ENCODE results near the gene SLITRK4. TPM values are rescaled to one million over a fixed set of nuclear protein-coding genes. Genes with fewer than 3 reads are reported as not detected.
A peak's percentile ranks its signal among the peaks of the same experiment; 100 is the strongest.

The SLITRK4 gene
- 9.9 and 12.7 TPM in 2 replicates for total RNA-seq (2014; rRNA removed; shearing (Covaris generic))

GRCh38 chrX:143635915-143636314 is at the start of gene SLITRK4:
TSS of gene SLITRK4 (minus strand) at chrX:143636101. CDS start at chrX:143631108, 4,993 bp downstream.
- H3K36me3 ChIP-seq (replicated peaks; ENCODE audit: control insufficient read depth, insufficient read depth, low read length) = no peaks in the 10 kb centered on the region
- H3K4me3 ChIP-seq (ENCODE audit: insufficient read depth, low read depth, low read length) = peak within 1 kb of the TSS; percentile 72
- peaks cover 14% of the 10 kb centered on the region for H3K27me3 ChIP-seq (ENCODE audit: control insufficient read depth, insufficient read depth, low read length)
- DNase-seq = peak; percentile 51

GRCh38 chrX:143683486-143683885 is 47.6 kb upstream of the SLITRK4 start:
- H3K27me3 ChIP-seq (ENCODE audit: control insufficient read depth, insufficient read depth, low read length) = no peaks in the 10 kb centered on the region
- H3K36me3 ChIP-seq (replicated peaks; ENCODE audit: control insufficient read depth, insufficient read depth, low read length) = no peaks in the 10 kb centered on the region

GRCh38 chrX:143674926-143675325 is 39.0 kb upstream of the SLITRK4 start:
- Histone ChIP-seq H3K27me3 (ENCODE audit: control insufficient read depth, insufficient read depth, low read length) (no peaks in the 10 kb centered on the region), H3K36me3 (replicated peaks; ENCODE audit: control insufficient read depth, insufficient read depth, low read length) (no peaks in the 10 kb centered on the region), H3K4me3 (ENCODE audit: insufficient read depth, low read depth, low read length) (no peak overlapping the region)
- DNase-seq = no peak

More at GRCh38 chrX:143683486-143683885, 47.6 kb upstream of the SLITRK4 start:
- no peak for DNase-seq
- H3K4me3 ChIP-seq (ENCODE audit: insufficient read depth, low read depth, low read length) = no peak overlapping the region

- DNase-seq = no peak
These were observed 33.5 kb upstream of the SLITRK4 start for GRCh38 chrX:143669395-143669794.

GRCh38 chrX:143664302-143664701 is 28.4 kb upstream of the SLITRK4 start:
- DNase-seq = no peak
- H3K27me3 ChIP-seq (ENCODE audit: control insufficient read depth, insufficient read depth, low read length) = no peaks in the 10 kb centered on the region
- no peak overlapping the region for H3K4me3 ChIP-seq (ENCODE audit: insufficient read depth, low read depth, low read length)
- H3K36me3 ChIP-seq (replicated peaks; ENCODE audit: control insufficient read depth, insufficient read depth, low read length) = no peaks in the 10 kb centered on the region

More at GRCh38 chrX:143669395-143669794, 33.5 kb upstream of the SLITRK4 start:
- Histone ChIP-seq H3K36me3 (replicated peaks; ENCODE audit: control insufficient read depth, insufficient read depth, low read length) (no peaks in the 10 kb centered on the region), H3K4me3 (ENCODE audit: insufficient read depth, low read depth, low read length) (no peak overlapping the region), H3K27me3 (ENCODE audit: control insufficient read depth, insufficient read depth, low read length) (no peaks in the 10 kb centered on the region)

GRCh38 chrX:143663755-143664154 is 27.9 kb upstream of the SLITRK4 start:
- Histone ChIP-seq H3K4me3 (ENCODE audit: insufficient read depth, low read depth, low read length) (no peak overlapping the region), H3K27me3 (ENCODE audit: control insufficient read depth, insufficient read depth, low read length) (no peaks in the 10 kb centered on the region), H3K36me3 (replicated peaks; ENCODE audit: control insufficient read depth, insufficient read depth, low read length) (no peaks in the 10 kb centered on the region)
- no peak for DNase-seq

GRCh38 chrX:143661286-143661685 is 25.4 kb upstream of the SLITRK4 start:
- DNase-seq = no peak
- no peak overlapping the region for H3K4me3 ChIP-seq (ENCODE audit: insufficient read depth, low read depth, low read length)
- no peaks in the 10 kb centered on the region for H3K36me3 ChIP-seq (replicated peaks; ENCODE audit: control insufficient read depth, insufficient read depth, low read length)
- H3K27me3 ChIP-seq (ENCODE audit: control insufficient read depth, insufficient read depth, low read length) = no peaks in the 10 kb centered on the region

- Histone ChIP-seq H3K27me3 (ENCODE audit: control insufficient read depth, insufficient read depth, low read length) (no peaks in the 10 kb centered on the region), H3K36me3 (replicated peaks; ENCODE audit: control insufficient read depth, insufficient read depth, low read length) (no peaks in the 10 kb centered on the region), H3K4me3 (ENCODE audit: insufficient read depth, low read depth, low read length) (no peak overlapping the region)
- peak; percentile 12 for DNase-seq
These were observed 12.8 kb upstream of the SLITRK4 start for GRCh38 chrX:143648705-143649104.

- Histone ChIP-seq H3K4me3 (ENCODE audit: insufficient read depth, low read depth, low read length) (no peak overlapping the region), H3K36me3 (replicated peaks; ENCODE audit: control insufficient read depth, insufficient read depth, low read length) (no peaks in the 10 kb centered on the region), H3K27me3 (ENCODE audit: control insufficient read depth, insufficient read depth, low read length) (no peaks in the 10 kb centered on the region)
- no peak for DNase-seq
These were observed 6.5 kb upstream of the SLITRK4 start for GRCh38 chrX:143642426-143642825.

GRCh38 chrX:143636831-143637230 is 930 bp upstream of the SLITRK4 start:
- DNase-seq = no peak
- Histone ChIP-seq H3K27me3 (ENCODE audit: control insufficient read depth, insufficient read depth, low read length) (peaks cover 14% of the 10 kb centered on the region), H3K36me3 (replicated peaks; ENCODE audit: control insufficient read depth, insufficient read depth, low read length) (no peaks in the 10 kb centered on the region), H3K4me3 (ENCODE audit: insufficient read depth, low read depth, low read length) (no peak overlapping the region)

GRCh38 chrX:143634663-143635455 is 1.0 kb downstream of the SLITRK4 start:
- Histone ChIP-seq H3K27me3 (ENCODE audit: control insufficient read depth, insufficient read depth, low read length) (peaks cover 14% of the 10 kb centered on the region), H3K36me3 (replicated peaks; ENCODE audit: control insufficient read depth, insufficient read depth, low read length) (no peaks in the 10 kb centered on the region), H3K4me3 (ENCODE audit: insufficient read depth, low read depth, low read length) (peak overlapping the region; percentile 72)
- DNase-seq = peak; percentile 56

GRCh38 chrX:143634309-143634662 is 1.6 kb downstream of the SLITRK4 start:
- peak; percentile 26 for DNase-seq
- no peaks in the 10 kb centered on the region for H3K36me3 ChIP-seq (replicated peaks; ENCODE audit: control insufficient read depth, insufficient read depth, low read length)
- H3K27me3 ChIP-seq (ENCODE audit: control insufficient read depth, insufficient read depth, low read length) = peaks cover 14% of the 10 kb centered on the region
- peak overlapping the region; percentile 72 for H3K4me3 ChIP-seq (ENCODE audit: insufficient read depth, low read depth, low read length)

- H3K4me3 ChIP-seq (ENCODE audit: insufficient read depth, low read depth, low read length) = peak overlapping the region; percentile 72
- H3K27me3 ChIP-seq (ENCODE audit: control insufficient read depth, insufficient read depth, low read length) = peaks cover 14% of the 10 kb centered on the region
- peak; percentile 44 for DNase-seq
- no peaks in the 10 kb centered on the region for H3K36me3 ChIP-seq (replicated peaks; ENCODE audit: control insufficient read depth, insufficient read depth, low read length)
These were observed 2.2 kb downstream of the SLITRK4 start for GRCh38 chrX:143633461-143634308.

- Histone ChIP-seq H3K36me3 (replicated peaks; ENCODE audit: control insufficient read depth, insufficient read depth, low read length) (no peaks in the 10 kb centered on the region), H3K4me3 (ENCODE audit: insufficient read depth, low read depth, low read length) (peak overlapping the region; percentile 72), H3K27me3 (ENCODE audit: control insufficient read depth, insufficient read depth, low read length) (peaks cover 14% of the 10 kb centered on the region)
- no peak for DNase-seq
These were observed 3.1 kb downstream of the SLITRK4 start for GRCh38 chrX:143632625-143633410.
